ENCODE measurements around the gene KRT80.

The KRT80 gene

GRCh38 chr12:52175371-52176350, 16.2 kb downstream of the KRT80 start:
- DNase-seq, result no peak

DNA sequence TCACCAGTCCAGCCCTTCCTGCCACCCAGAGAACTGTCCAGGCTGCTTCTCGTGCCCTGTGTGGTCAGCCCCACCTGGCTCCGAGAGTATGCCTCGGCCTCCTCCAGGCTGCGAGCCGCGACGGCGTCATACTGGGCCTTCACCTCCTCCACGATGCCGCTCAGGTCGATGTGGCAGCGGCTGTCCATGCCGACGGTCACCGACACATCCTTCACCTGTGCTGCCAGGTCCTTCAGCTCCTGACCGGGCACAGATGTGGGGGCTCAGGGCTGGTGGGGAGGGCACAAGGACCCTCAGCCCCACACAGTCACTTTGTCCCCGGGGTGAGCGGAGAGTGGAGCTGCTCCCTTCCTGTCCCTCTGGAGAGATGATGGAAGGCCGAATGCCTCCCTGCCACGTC, 18.3 kb downstream of the KRT80 start:
- DNase-seq, result no peak

- no peak for DNase-seq
These were observed 18.9 kb downstream of the KRT80 start for GRCh38 chr12:52172956-52173355.

- no peak for DNase-seq
These were observed 19.8 kb downstream of the KRT80 start for GRCh38 chr12:52171950-52172512.

DNA sequence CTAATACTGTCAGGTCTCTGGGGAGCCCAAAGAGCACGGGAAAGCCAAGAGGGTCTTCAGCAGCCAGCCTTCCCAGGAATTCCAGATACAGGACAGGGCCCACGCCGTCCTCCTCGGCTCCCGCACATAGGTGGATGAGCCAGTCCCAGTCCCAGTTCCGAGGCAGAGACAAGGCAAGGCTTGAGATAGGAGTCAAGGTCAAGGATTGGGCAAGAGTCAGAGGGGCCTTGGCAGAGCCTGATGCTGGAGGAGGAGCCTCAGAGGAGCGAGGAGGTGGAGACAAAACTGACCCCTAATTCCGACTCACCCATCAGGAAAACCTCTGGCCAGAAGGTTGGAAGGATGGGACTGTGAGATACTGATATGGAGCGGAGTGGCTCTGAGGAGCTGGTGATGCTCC, 21.0 kb downstream of the KRT80 start:
- no peak for DNase-seq

GRCh38 chr12:52169886-52170285, 21.9 kb downstream of the KRT80 start:
- no peak for DNase-seq

GRCh38 chr12:52168019-52168717, 23.6 kb downstream of the KRT80 start:
- DNase-seq, result no peak

- no peak for DNase-seq
These were observed 24.3 kb downstream of the KRT80 start for GRCh38 chr12:52167526-52167925.

DNA sequence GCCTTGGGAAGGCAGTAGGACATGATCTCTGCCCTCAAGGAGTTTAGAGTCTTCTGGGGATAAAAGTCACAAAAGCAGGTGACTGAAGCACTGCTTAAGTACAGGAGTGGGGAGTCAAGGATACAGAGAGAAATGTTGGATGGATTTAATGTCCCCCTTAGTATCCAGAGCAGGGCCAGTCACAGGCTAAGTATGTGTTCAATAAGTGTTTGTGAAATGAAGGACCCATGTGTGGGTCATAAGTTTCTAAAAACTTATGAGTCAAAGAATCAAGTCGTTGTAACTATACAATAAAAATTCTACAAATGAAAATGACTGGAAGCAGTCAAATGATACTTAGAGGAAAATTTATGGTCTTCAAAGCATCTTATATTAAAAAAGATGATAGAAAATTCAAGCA, 25.1 kb downstream of the KRT80 start:
- DNase-seq, result no peak

DNA sequence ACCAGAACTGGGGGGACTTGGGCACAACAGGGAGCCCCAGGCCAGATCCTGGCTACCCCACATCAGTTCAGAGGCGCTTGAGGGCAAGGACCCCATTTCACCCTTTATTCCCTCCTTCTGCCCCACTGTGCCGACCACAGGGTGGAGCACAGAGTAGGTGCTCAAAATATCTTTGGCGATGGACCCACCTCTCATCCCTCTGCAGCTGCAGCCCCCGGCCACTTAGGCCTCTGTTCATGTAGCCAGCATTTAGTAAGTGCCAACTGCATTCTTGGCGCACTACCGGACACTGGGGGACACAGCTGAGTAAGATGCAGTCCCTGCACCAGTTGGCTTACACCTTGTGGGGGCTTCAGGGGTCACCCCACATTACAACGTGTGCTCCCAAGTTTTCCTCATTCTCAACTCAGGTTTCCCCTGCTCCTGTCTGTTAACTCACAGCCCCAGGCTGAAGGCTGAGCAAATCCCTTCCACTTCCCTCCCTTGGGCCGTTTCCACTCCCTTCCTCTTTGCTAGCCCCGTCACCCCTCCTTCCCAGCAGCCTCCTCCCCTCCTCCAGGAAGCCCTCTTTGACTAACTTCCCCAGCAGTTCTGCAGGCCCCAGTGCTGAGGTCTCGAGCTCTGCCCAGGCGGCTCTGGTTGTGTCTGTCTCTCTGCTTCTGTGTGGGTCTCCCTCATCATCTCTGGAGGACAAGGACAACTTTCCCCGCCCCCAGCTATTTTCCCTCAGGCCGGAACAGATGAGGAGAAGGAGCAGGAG, 26.5 kb downstream of the KRT80 start:
- no peak for DNase-seq

DNA sequence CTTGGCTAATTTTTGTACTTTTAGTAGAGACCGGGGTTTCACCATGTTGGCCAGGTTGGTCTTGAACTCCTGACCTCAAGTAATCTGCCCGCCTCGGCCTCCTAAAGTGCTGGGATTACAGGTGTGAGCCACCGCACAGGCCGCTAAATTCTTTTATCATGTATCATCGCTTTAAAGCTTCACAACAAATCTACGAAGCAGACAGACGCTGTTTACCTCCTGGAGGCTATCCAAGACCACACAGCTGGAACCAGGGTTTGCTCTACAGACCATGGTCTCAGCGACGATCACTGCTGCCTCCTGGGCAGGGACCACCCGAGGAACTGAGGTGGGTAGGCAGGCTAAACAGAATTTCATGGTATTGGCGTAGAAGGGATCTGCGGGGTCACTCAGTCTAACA, 27.2 kb downstream of the KRT80 start:
- DNase-seq, result no peak

GRCh38 chr12:52162981-52163380, 28.8 kb downstream of the KRT80 start:
- no peak for DNase-seq

DNA sequence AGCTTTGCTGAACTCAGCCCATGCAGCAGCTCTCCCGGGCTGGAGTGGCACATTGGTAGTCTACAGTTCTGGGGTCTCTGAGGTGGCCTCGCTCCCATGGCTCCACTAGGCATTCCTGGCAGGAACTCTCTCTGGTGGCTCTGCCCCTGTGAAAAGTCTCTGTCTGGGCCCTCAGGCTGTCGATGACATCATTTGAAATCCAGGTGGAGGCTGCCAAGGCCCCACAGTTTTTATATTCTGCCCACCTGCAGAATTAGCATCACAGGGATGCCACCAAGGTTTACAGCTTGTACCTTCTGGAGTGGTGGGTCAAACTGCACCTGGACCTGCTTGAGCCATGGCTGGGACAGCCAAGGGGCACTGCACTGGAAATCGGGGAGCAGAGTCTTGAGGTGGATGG, 31.6 kb downstream of the KRT80 start:
- DNase-seq, result no peak

DNA sequence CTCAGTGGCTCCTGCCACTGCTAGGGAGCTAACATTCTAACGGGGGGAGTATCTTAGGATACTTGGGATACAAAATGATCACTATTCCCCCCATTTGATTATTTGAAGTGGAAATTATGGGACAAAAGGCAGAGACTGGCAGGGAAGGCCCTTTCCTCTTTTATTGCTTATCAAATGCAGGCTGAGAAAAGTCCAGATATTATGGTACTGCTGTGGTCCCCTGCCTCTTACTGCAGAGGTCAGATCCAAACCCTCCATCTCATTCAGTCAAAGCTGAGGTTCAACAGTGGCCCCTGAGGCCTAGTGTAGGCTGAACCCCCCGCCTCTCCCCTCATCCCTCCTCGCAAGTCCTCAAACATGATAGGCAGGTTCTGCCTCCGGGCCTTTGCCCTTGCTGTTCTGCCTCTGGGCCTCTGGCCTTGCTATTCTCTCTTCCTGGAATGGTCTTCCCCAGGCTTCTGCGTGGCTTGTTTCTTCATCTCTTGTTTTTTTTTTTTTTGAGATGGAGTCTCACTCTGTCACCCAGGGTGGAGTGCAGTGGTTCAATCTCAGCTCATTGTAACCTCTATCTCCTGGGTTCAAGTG, 34.2 kb downstream of the KRT80 start:
- no peak for DNase-seq

DNA sequence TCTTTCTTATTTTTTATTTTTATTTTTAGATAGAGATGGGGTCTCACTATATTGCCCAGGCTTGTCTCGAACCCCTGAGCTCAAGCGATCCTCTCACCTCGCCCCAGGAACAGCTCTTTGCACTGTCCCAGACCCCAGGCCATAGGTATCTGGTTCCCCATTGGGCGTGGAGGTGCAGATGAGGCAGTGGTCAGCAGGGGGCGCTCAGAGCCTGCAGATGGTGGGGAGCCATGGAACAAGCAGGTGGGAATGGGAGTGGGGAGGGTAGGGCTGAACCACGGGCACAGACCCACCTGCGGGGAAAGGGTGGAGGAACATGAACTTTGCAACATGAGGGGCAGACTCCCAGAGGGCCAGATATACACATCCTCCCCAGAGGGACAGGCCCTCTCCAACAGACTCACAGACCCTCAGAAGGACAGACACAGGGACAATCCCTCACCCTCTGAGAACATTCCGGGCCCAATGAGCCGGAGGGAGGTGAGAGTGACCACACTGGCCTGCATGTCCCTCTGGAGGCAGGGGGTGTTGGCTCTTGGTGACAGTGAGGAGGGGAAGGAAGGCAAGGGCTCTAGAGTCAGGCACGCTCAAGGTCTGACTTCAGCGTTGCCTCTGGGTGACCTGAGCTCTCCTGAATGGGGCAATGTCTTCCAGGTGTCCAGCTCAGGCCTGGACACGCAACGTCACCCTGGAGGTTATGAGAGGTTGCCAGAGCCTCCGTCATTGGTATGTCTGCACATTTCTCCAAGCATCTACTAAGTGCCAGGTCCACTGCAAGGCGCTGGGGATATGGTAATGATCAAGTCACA, 34.9 kb downstream of the KRT80 start:
- DNase-seq, result peak; percentile 70 to 71

DNA sequence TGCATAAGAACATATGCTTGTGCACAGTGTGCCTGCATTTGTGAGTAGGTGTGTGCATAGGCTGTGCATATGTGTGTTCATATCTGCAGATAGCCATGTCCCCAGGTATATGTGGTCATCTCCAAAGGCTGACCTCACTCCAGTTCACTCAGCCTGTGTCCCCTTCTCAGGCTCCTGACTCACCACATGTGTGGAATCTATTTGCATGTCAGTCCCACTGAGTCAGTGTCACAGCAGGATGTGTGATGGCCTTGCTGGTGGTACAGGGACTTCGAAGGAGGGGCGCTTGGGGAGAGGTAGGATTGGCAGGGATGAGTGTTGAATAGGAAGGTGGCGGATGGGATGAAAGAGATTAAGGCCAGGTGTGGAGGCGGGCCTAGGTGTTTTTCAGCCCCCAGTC, 35.5 kb downstream of the KRT80 start:
- no peak for DNase-seq

DNA sequence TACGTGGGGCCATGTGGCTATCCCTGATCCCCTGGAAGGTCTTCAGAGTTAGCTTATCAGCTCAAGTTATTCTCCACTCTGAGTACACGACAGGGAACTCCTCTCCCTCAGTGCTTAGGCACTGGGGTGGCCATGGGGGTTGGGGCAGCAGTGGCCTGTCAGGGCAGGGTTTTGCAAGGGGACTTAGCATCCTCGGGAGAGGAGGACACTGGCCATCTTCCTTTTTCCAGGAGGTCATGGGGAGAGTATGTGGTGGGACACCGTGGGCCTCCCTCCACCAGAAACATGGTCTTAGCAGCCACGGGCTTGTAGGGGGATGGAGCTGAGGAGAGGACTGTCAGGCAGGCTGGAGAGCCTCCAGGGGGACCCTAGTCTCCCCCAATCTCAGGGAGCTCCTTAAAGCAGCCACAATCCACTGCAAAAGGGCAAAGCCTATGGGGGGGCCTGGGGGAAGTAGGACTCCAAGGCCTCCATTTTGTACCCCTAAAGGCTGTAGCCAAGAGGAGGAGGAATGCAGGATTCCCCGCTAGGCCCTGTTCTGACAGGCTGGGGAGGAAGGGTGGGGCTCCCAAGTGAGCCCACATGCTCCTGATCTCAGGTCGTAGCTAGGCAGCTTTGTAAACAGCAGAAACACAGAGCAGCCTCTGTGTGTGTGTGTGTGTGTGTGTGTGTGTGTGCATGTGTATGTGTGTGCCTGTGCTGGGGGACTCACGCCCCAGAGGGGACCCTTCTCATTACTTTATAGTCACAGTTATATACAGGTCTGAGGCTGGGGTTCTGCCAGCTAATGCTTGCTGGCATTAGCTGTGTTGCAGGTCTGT, 36.6 kb downstream of the KRT80 start:
- peak in 1 of 2 donors; percentile 17 for DNase-seq

DNA sequence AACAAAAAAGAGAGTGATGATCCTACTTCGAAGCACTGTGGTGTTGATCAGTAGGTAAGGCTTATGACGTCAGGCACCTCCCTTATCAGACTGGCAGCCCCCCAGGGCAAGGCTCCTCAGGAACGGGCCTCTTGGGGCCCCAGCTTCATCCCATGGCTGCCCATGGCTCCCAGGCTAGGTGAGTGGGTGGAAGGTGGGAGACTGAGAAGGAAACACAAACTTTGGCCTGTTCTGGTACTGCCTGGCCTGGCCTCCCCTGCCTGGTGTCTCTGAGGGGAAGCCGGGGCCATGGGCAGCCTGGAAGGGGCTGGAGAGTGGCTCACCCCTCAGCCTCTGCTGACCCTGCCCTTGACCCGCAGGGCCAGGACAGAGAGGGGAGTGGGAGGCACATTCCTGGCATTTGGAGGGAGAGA, 38.9 kb downstream of the KRT80 start:
- no peak for DNase-seq

DNA sequence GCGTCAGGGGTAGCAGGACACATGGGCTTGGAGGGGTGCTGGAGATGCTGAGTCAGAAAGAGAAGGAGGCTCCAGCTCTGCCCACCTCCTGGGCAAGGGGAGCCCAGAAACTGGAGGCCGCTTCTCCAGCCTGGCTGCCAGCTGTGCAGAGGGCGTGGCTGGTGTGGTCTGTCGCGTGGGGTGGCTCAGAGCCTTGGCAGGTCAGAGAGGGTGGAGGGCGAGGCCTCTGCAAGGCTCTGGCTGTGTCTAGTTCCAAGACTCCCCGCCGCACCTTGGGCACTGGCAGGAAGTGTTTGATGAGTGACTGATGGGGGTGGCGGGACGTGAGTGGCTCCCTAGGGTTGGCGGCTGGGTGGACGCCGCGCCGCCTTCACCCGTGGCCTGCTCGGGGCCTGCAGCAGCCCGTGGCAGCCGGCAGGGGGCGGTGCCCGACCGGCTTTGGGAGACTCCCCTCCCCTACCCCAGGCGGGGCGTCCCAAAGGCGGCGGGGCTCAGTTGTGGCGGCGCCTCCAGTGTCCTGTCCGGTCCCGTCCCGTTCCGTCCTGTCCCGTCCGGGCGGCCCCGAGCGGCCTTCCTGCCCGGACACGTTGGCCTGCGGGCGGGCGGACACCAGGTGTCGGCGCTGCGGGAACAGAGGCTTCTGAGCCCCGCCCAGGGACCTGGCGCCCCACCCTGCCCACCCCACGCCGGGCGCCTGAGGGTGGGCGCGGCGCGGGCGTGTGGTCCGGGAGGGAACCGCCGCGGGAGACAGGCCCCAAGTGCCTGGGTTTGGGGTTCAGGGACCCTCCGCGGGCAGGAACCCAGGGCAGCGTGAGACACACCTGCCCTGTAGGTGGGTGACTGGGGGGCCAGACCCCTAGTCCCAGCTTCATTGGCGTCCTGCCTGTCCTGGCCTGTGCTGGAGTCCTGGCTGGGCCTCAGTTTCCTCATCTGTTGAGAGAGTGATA, 39.7 kb downstream of the KRT80 start:
- peak; percentile 65 to 68 for DNase-seq
